GM23338 (cell line): ENCODE results near the gene GOLGA8R. TPM values are rescaled to one million over a fixed set of nuclear protein-coding genes. Genes with fewer than 3 reads are reported as not detected.
"Not testable (repeated sequence)": the region's sequence is repeated elsewhere in the genome, so short reads cannot be mapped to it uniquely, and the experiment has no call there.

ENCODE experiments used
- ATAC-seq: fragments of 200-7000 bp; cut with Tn5 transposase; 3 replicates; pipeline ENCODE4 v1.9.1; 2020
- DNase-seq: peaks from one replicate; pipeline ENCODE4 v3.0.0-alpha.2; 2015; ENCODE audit warnings: low spot score
- H2AFZ ChIP-seq: fragments of 200-600 bp; sonication (generic); 2 replicates; pipeline ENCODE4 v1.8.0; 2016; ENCODE audit warnings: antibody characterized with exemption, mild to moderate bottlenecking, moderate library complexity
- H3F3A ChIP-seq: fragments of 200-600 bp; sonication (generic); replicated peaks from 2 replicates; pipeline ENCODE4 v1.8.0; 2017; ENCODE audit warnings: antibody characterized with exemption, mixed run types, low read depth
- H3K27ac ChIP-seq: fragments of 200-600 bp; sonication (generic); 2 replicates; pipeline ENCODE4 v1.6.1; 2016; ENCODE audit warnings: low read depth
- H3K27me3 ChIP-seq: fragments of 200-600 bp; sonication (generic); 2 replicates; pipeline ENCODE4 v1.8.0; 2016; ENCODE audit warnings: mild to moderate bottlenecking, mixed run types, moderate library complexity; ENCODE audit not compliant: insufficient read depth
- H3K36me3 ChIP-seq: fragments of 200-600 bp; sonication (generic); 2 replicates; pipeline ENCODE4 v1.8.0; 2016; ENCODE audit warnings: mild to moderate bottlenecking; ENCODE audit not compliant: insufficient read depth
- H3K4me1 ChIP-seq: fragments of 200-600 bp; sonication (generic); 2 replicates; pipeline ENCODE4 v1.8.0; 2016; ENCODE audit warnings: mild to moderate bottlenecking, moderate library complexity; ENCODE audit not compliant: insufficient read depth
- H3K4me2 ChIP-seq: fragments of 200-600 bp; sonication (generic); 2 replicates; pipeline ENCODE4 v1.7.1; 2017; ENCODE audit warnings: mixed run types
- H3K4me3 ChIP-seq: fragments of 200-600 bp; sonication (generic); 2 replicates; pipeline ENCODE4 v1.6.1; 2016; ENCODE audit warnings: mixed run types
- H3K79me2 ChIP-seq: fragments of 200-600 bp; sonication (generic); replicated peaks from 2 replicates; pipeline ENCODE4 v1.8.0; 2017; ENCODE audit warnings: mild to moderate bottlenecking; ENCODE audit not compliant: insufficient read depth
- H3K9me2 ChIP-seq: fragments of 200-600 bp; sonication (generic); 2 replicates; pipeline ENCODE4 v1.8.0; 2017; ENCODE audit not compliant: insufficient read depth
- H4K20me1 ChIP-seq: fragments of 200-600 bp; sonication (generic); replicated peaks from 2 replicates; pipeline ENCODE4 v1.8.0; 2017; ENCODE audit warnings: mild to moderate bottlenecking; ENCODE audit not compliant: insufficient read depth
- H3K27ac Mint-ChIP-seq: 2 replicates; pipeline ENCODE4 v1.8.0; 2020; ENCODE audit warnings: inconsistent platforms, mild to moderate bottlenecking, moderate library complexity, mixed read lengths
- H3K27me3 Mint-ChIP-seq: 3 replicates; pipeline ENCODE4 v1.8.0; 2022; ENCODE audit warnings: low read depth, mild to moderate bottlenecking, moderate library complexity, mixed read lengths, inconsistent platforms; ENCODE audit not compliant: insufficient read depth, poor library complexity
- H3K36me3 Mint-ChIP-seq: 3 replicates; pipeline ENCODE4 v1.8.0; 2021; ENCODE audit warnings: low read depth, mild to moderate bottlenecking, inconsistent platforms, moderate library complexity, mixed read lengths
- H3K4me1 Mint-ChIP-seq: 3 replicates; pipeline ENCODE4 v1.8.0; 2020; ENCODE audit warnings: mild to moderate bottlenecking, inconsistent platforms, mixed read lengths
- H3K4me3 Mint-ChIP-seq: 3 replicates; pipeline ENCODE4 v1.8.0; 2021; ENCODE audit warnings: moderate library complexity, mild to moderate bottlenecking, inconsistent platforms, mixed read lengths
- H3K9me3 Mint-ChIP-seq: 3 replicates; pipeline ENCODE4 v1.8.0; 2020; ENCODE audit warnings: moderate library complexity, mild to moderate bottlenecking, inconsistent platforms, mixed read lengths
- polyA plus RNA-seq: library from polyadenylated mRNA; unstranded; fragments of >200 nt; fragmentation: Nextera tagmentation; extraction: Ambion mirVana; gene quantifications from 2 replicates; pipeline ENCODE4 v1.2.1, GENCODE V29; 2016
- small RNA-seq: library from RNA; depleted of rRNA; stranded (forward); fragments of <200 nt; gene quantifications from one replicate; pipeline ENCODE3, GENCODE V24; 2014; ENCODE audit warnings: low replicate concordance
- total RNA-seq: library from RNA; depleted of rRNA; stranded (reverse); fragments of >200 nt; shearing (Covaris generic); gene quantifications from 2 replicates; pipeline ENCODE4 v1.2.3, GENCODE V29; 2014; rRNA removed

The GOLGA8R gene
- total and polyA plus RNA-seq, 2 experiments from 2014 or later = 0.17 to 0.27 TPM

GRCh38 chr15:30360990-30361389 lies 53.1 kb downstream of the GOLGA8R start:
- not testable (repeated sequence) for H4K20me1 ChIP-seq, H3K4me1 Mint-ChIP-seq, H3K4me1 ChIP-seq, H3F3A ChIP-seq, H3K9me3 Mint-ChIP-seq, H3K4me2 ChIP-seq, H3K4me3 ChIP-seq, H3K36me3 ChIP-seq, H3K27ac Mint-ChIP-seq, H2AFZ ChIP-seq, H3K36me3 Mint-ChIP-seq, H3K27me3 ChIP-seq, DNase-seq, H3K27ac ChIP-seq, H3K79me2 ChIP-seq, H3K9me2 ChIP-seq, H3K4me3 Mint-ChIP-seq, H3K27me3 Mint-ChIP-seq
- ATAC-seq = peak; percentile 73

- not testable (repeated sequence) for H4K20me1 ChIP-seq, H3K27me3 ChIP-seq, H3K9me2 ChIP-seq, H3K4me1 ChIP-seq, H3K27me3 Mint-ChIP-seq, H3K36me3 ChIP-seq, DNase-seq, H3K4me2 ChIP-seq, H2AFZ ChIP-seq, H3K4me3 ChIP-seq, H3K79me2 ChIP-seq, H3K27ac Mint-ChIP-seq, H3K4me1 Mint-ChIP-seq, H3K4me3 Mint-ChIP-seq, H3K36me3 Mint-ChIP-seq, H3K9me3 Mint-ChIP-seq, H3K27ac ChIP-seq, H3F3A ChIP-seq
- peak; percentile 43; the same call in 2 of the 3 replicates for ATAC-seq
Measured at GRCh38 chr15:30355043-30355442, 59.0 kb downstream of the GOLGA8R start.

Small RNA genes within 50 kb of the gene (small RNA-seq; reads per million reads assigned to genes)
- gene AC019322.2 (not detected), gene RF00019 (not detected), gene RF00096 (0.12 reads per million), gene RN7SL196P (not detected)

Other genes with a start within 250 kb of the GOLGA8R start
- gene CHRFAM7A, start 20.7 kb downstream of the GOLGA8R start, total RNA-seq = 2.5 and 2.9 TPM in 2 replicates
- gene CHRFAM7A, start 20.7 kb downstream of the GOLGA8R start, polyA plus RNA-seq = 0.99 and 1.4 TPM in 2 replicates
- gene GOLGA8Q, start 137.8 kb upstream of the GOLGA8R start, total RNA-seq = not detected in 2 replicates
- gene GOLGA8Q, start 137.8 kb upstream of the GOLGA8R start, polyA plus RNA-seq = not detected in 2 replicates
- gene GOLGA8H, start 189.8 kb upstream of the GOLGA8R start, total RNA-seq = 0.63 and 1.2 TPM in 2 replicates
- gene GOLGA8H, start 189.8 kb upstream of the GOLGA8R start, polyA plus RNA-seq = 0.17 and 0.26 TPM in 2 replicates